Astrocyte of the spinal cord (primary cell): ENCODE data around the gene GP2.

Source experiments
- DNase-seq: peaks from one replicate; pipeline ENCODE4 v3.0.0; 2011; ENCODE audit warnings: low read depth, low spot score
- H3K4me3 ChIP-seq: 2 replicates; pipeline ENCODE4 v1.5.1; 2011; ENCODE audit warnings: low read depth, mild to moderate bottlenecking, low read length, moderate library complexity
- in situ Hi-C: cut with HindIII; loops from 2 replicates; pipeline ENCODE4 v1.10.0; 2017; ENCODE audit warnings: low sequenced_read_pairs
- TF ChIP-seq, protein P1 (sequence below): IDR thresholded peaks from 2 replicates; pipeline ENCODE4 v1.5.1; 2012; ENCODE audit warnings: low read depth, mild to moderate bottlenecking, low read length, inconsistent platforms

Gene GP2

DNA sequence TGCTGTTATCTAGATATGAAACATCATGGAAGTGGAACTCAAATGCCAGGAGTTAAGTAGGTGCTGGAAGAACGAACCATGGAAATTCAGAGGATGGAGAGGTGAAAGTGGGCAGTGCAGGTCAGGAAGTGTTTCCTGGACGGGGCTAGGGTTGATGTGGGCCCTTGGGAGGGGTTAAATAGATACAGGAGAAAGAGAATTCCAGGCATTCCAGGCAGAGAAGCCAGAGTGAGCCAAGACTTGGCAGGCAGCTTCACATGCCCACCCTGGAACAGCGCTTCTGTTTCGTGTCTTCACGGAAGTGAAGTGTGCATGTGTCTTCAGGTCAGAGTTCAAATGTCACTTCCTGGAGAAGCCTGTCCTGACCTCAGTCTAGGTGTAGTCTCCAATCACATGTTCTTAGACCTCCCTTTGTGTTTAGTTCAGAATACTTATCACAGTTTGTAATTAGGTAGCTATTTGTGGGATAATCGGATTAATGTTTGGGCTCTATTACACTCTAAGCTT, 41.3 kb downstream of the GP2 start:
- no peak overlapping the region for H3K4me3 ChIP-seq
- DNase-seq = no peak
- TF ChIP-seq, protein P1, sequence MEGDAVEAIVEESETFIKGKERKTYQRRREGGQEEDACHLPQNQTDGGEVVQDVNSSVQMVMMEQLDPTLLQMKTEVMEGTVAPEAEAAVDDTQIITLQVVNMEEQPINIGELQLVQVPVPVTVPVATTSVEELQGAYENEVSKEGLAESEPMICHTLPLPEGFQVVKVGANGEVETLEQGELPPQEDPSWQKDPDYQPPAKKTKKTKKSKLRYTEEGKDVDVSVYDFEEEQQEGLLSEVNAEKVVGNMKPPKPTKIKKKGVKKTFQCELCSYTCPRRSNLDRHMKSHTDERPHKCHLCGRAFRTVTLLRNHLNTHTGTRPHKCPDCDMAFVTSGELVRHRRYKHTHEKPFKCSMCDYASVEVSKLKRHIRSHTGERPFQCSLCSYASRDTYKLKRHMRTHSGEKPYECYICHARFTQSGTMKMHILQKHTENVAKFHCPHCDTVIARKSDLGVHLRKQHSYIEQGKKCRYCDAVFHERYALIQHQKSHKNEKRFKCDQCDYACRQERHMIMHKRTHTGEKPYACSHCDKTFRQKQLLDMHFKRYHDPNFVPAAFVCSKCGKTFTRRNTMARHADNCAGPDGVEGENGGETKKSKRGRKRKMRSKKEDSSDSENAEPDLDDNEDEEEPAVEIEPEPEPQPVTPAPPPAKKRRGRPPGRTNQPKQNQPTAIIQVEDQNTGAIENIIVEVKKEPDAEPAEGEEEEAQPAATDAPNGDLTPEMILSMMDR = no peak
- in situ Hi-C loops = no loop called here

DNA sequence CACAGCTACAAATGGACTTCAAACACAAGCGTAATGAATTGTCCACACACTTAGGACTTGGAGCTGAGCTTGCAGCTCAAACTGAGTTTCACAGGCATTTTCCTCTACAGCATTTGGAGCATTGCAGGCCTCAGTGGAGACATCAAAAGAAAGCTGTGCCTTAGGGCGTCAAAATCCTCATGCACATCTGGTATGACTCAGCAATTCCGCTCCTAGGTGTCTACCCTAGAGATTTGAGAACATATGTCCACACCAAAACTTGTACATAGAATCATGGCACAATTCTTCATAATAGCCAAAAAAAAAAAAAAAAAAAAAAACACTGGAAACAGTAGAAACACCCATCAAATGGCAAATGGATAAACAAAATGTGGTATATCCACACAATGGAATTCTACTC, 47.1 kb downstream of the GP2 start:
- H3K4me3 ChIP-seq = no peak overlapping the region
- TF ChIP-seq, protein P1 = no peak
- in situ Hi-C loops = no loop called here
- DNase-seq = no peak

DNA sequence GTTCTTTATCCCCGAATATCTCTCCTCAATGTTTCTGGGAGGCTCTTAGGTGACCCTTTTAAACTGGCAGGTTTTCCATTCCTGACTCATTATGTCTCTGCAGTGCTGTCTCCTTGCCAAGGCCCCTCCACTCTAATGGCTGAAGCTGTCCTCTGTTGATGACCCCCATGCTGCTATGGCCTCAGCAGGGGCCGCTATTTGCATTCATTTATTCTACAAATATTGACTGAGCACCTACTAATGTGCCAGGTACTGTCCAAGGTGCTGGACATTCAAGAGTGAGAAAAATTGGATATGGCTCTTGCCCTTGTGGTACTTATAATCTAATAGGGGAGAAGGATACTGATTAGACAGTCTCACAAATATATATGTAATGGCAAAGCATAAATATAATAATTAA, 55.4 kb downstream of the GP2 start:
- TF ChIP-seq, protein P1 = no peak

DNA sequence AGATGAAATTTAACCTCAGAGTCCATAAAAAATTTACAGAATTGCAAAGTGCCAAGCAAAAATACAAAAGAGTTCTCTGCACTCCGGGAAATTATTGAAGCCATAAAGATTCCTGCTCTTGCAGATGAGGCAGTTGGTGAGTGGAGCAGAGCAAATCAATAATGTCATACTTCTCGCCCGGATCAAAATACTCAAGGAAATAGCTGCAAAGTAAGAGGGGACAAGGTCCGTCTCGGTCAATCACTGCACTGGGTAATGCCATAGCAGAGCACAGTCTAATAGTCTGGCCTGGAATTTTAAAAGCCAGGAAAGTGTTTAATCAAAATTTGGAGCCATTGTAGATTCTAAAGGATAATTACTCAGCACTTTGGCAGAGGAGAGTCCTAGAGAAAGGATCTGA, 58.9 kb downstream of the GP2 start:
- no peak overlapping the region for H3K4me3 ChIP-seq
- no peak for DNase-seq
- TF ChIP-seq, protein P1 = no peak
- in situ Hi-C loops = no loop called here

More for the DNA sequence above, 55.4 kb downstream of the GP2 start:
- H3K4me3 ChIP-seq = no peak overlapping the region
- in situ Hi-C loops = no loop called here
- DNase-seq = no peak

DNA sequence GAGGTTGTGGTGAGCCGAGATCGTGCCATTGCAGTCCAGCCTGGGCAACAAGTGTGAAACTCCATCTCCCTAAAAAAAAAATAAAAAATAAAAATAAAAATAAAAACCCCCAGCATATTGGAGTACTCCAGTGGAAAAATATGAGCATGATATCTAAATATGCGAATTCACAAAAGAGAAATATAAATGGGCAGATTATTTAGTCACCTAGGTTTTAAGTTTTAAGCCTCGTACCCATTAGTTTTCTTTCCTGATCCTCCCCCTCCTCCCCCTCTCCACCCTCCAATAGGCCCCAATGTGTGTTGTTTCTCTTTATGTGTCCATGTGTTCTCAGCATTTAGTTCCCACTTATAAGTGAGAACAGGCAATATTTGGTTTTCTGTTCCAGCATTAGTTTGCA, 62.3 kb downstream of the GP2 start:
- in situ Hi-C loops = no loop called here
- no peak overlapping the region for H3K4me3 ChIP-seq
- TF ChIP-seq, protein P1 = no peak
- DNase-seq = no peak

DNA sequence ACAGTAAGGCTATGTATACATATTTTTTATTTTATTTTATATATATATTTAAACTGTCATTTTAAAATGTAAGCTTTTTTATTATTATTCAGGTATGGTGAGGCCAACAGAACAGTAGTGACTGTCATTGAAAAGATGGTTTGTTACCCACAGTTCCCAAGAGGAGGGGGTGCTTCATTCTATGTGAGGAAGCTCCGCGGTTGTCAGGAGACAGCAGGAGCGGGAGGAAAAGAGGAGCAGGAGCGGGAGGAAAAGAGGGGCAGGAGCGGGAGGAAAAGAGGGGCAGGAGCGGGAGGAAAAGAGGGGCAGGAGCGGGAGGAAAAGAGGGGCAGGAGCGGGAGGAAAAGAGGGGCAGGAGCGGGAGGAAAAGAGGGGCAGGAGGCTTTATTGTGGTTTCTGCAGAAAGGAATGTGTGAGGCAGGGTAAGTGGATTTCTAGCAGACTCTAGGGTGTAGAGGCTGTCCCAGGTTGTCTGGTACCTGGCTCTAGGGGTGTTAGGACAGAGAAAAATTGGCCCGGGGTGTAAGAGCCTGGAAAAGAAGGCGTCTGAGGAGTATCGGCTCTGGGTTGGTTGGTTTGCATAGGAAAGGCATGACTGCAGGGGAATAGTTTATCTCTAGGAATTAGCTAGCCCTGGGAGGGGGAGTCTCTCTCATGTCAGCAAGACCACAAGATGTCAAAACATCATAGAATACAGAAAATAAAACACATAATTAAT, 64.0 kb downstream of the GP2 start:
- H3K4me3 ChIP-seq = no peak overlapping the region
- no peak for DNase-seq
- TF ChIP-seq, protein P1 = no peak
- in situ Hi-C loops = no loop called here

DNA sequence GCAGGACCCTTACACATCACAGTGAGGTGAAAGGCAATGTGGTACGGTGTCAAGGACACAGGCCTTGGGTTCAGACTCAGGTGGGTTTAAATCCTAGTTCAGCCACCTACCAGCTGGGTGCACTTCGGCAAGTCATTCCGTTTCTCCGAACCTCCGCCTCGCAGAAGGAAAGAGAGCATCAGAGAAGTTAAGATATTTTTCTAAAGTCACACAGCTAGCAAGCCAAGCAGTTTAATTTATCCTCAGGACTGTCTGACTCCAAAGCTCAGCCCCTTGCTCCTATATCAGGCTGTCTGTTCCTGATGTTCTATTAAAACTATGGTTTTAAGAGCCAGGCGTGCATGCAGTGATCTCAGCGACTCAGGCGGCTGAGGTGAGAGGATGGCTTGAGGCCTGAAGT, 65.1 kb downstream of the GP2 start:
- TF ChIP-seq, protein P1 = no peak
- in situ Hi-C loops = no loop called here
- H3K4me3 ChIP-seq = no peak overlapping the region
- DNase-seq = no peak
